Immature natural killer cell (primary cell): ENCODE measurements around the gene TCAP. TPM values are rescaled to one million over a fixed set of nuclear protein-coding genes. Genes with fewer than 3 reads are reported as not detected.
"Not testable (repeated sequence)": the region's sequence is repeated elsewhere in the genome, so short reads cannot be mapped to it uniquely, and the experiment has no call there.

Experiments used
- DNase-seq, 3 donors: peaks; one replicate each; pipeline ENCODE4 v3.0.0; 2022; ENCODE audit warnings: mixed read lengths in 1 of 3
- H3K27ac Mint-ChIP-seq, 6 donors: one replicate each; pipeline ENCODE4 v1.8.0; 2020; ENCODE audit warnings: mixed read lengths in 6 of 6, mild to moderate bottlenecking in 5 of 6, inconsistent platforms in 4 of 6, moderate library complexity in 3 of 6
- H3K27me3 Mint-ChIP-seq, 3 donors: one replicate each; pipeline ENCODE4 v1.8.0; 2020 to 2021; ENCODE audit warnings: low read depth in 3 of 3, mild to moderate bottlenecking in 3 of 3, mixed read lengths in 3 of 3, moderate library complexity in 3 of 3, inconsistent platforms in 1 of 3
- H3K36me3 Mint-ChIP-seq, 3 donors: one replicate each; pipeline ENCODE4 v1.8.0; 2020; ENCODE audit warnings: mixed read lengths in 3 of 3, inconsistent platforms in 2 of 3, mild to moderate bottlenecking in 2 of 3
- H3K4me1 Mint-ChIP-seq, 2 donors: one replicate each; pipeline ENCODE4 v1.8.0; 2020; ENCODE audit warnings: inconsistent platforms in 2 of 2, mild to moderate bottlenecking in 2 of 2, mixed read lengths in 2 of 2, moderate library complexity in 1 of 2
- H3K4me3 Mint-ChIP-seq, 5 donors: one replicate each; pipeline ENCODE4 v1.8.0; 2020; ENCODE audit warnings: mild to moderate bottlenecking in 5 of 5, mixed read lengths in 5 of 5, inconsistent platforms in 3 of 5, moderate library complexity in 3 of 5
- H3K9me3 Mint-ChIP-seq, 6 donors: one replicate each; pipeline ENCODE4 v1.8.0; 2020; ENCODE audit warnings: mild to moderate bottlenecking in 6 of 6, mixed read lengths in 6 of 6, inconsistent platforms in 4 of 6, moderate library complexity in 3 of 6
- polyA plus RNA-seq, 3 donors: library from polyadenylated mRNA; unstranded; fragments of 300-500 nt; fragmentation: Illumina TruSeq; gene quantifications; one replicate each; pipeline ENCODE4 v1.2.3, GENCODE V29; 2021

Gene TCAP
- polyA plus RNA-seq, 3 donors from 2014 or later = not detected

DNA sequence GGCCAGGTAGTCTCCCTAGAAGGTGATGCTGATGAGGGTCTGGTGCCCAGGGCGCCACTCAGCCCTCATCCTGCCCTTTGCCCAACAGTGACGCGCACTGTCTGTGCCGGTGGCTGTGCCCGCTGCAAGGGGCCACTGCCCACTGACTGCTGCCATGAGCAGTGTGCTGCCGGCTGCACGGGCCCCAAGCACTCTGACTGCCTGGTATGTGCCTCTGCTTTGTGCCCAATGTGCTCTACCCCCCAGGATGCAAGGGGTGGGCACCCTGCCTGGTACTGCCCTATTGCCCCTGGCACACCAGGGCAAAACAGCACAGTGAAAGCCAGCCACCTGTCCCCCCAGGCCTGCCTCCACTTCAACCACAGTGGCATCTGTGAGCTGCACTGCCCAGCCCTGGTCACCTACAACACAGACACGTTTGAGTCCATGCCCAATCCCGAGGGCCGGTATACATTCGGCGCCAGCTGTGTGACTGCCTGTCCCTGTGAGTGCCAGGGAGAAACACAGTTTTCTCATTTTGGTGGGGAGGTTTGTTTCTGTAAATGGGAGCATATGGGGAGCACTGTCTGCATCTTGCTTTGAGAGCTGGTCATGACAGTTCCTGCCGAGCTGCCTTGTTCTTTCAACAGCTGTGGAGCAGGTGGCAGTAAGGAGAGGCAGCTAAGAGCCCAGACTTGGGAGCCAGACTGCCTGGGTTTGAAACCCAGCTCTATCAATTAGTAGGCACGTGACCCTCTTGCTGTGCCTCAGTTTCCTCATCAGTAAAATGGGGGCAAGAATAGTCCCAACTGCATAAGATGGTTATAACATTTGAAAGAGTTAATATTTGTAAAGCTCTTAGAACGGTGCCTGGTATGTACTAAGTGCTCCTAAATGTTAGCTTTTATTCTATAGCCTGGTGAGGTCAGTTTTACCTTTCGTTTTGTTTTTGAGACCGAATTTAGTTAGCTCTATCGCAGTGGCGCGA is 45.1 kb downstream of the TCAP start:
- Mint-ChIP-seq H3K27me3 (peaks cover 0 to 4% (median 0%) of the 10 kb centered on the region in 3 donors), H3K4me3 (peak overlapping the region; percentile 85 to 97 (median 93)), H3K4me1 (peaks cover 66 to 67% of the 10 kb centered on the region in 2 donors), H3K27ac (peak overlapping the region; percentile 93 to 99 (median 96)), H3K36me3 (peaks cover 0 to 8% (median 7%) of the 10 kb centered on the region in 3 donors), H3K9me3 (no peaks in the 10 kb centered on the region)
- peak in 2 of 3 donors; percentile 19 to 28 for DNase-seq

- Mint-ChIP-seq H3K4me1 (peaks cover 63 to 67% of the 10 kb centered on the region in 2 donors), H3K27ac (peak overlapping the region; percentile 93 to 99 (median 96)), H3K4me3 (peak overlapping the region; percentile 32 to 94 (median 86))
- not testable (repeated sequence) for H3K27me3 Mint-ChIP-seq, H3K9me3 Mint-ChIP-seq, H3K36me3 Mint-ChIP-seq, DNase-seq
Measured at GRCh38 chr17:39711071-39711470, 45.9 kb downstream of the TCAP start.

DNA sequence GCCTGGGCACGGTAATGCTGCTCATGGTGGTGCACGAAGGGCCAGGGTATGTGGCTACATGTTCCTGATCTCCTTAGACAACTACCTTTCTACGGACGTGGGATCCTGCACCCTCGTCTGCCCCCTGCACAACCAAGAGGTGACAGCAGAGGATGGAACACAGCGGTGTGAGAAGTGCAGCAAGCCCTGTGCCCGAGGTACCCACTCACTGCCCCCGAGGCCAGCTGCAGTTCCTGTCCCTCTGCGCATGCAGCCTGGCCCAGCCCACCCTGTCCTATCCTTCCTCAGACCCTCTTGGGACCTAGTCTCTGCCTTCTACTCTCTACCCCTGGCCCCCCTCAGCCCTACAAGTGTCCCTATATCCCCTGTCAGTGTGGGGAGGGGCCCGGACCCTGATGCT is 46.7 kb downstream of the TCAP start:
- peak overlapping the region; percentile 82 to 99 (median 95) for H3K27ac Mint-ChIP-seq
- peaks cover 56 to 61% of the 10 kb centered on the region in 2 donors for H3K4me1 Mint-ChIP-seq
- H3K9me3 Mint-ChIP-seq = no peaks in the 10 kb centered on the region
- H3K4me3 Mint-ChIP-seq = peak overlapping the region; percentile 22 to 86 (median 63)
- H3K27me3 Mint-ChIP-seq = peaks cover 0 to 4% (median 0%) of the 10 kb centered on the region in 3 donors
- DNase-seq = no peak
- H3K36me3 Mint-ChIP-seq = peaks cover 0 to 8% (median 7%) of the 10 kb centered on the region in 3 donors

DNA sequence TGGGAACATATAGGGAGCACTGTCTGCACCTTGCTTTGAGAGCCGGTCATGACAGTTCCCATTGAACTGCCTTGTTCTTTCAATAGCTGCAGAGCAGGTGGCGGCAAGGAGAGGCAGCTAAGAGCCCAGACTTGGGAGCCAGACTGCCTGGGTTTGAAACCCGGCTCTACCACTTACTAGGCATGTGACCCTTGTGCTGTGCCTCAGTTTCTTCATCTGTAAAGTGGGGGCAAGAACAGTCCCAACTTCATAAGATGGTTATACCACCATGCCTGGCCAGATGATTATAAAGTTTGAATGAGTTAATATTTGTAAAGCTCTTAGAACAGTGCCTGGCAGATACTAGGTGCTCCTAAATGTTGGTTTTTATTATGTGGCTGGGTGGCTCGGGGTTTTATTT is 49.1 kb downstream of the TCAP start:
- H3K9me3 Mint-ChIP-seq = no peaks in the 10 kb centered on the region
- H3K36me3 Mint-ChIP-seq = peaks cover 7 to 23% (median 9%) of the 10 kb centered on the region in 3 donors
- peaks cover 33 to 37% of the 10 kb centered on the region in 2 donors for H3K4me1 Mint-ChIP-seq
- no peak for DNase-seq
- peak overlapping the region in 2 of 6 donors; percentile 26 to 40 for H3K27ac Mint-ChIP-seq
- no peak overlapping the region for H3K4me3 Mint-ChIP-seq
- H3K27me3 Mint-ChIP-seq = peaks cover 0 to 2% (median 0%) of the 10 kb centered on the region in 3 donors

DNA sequence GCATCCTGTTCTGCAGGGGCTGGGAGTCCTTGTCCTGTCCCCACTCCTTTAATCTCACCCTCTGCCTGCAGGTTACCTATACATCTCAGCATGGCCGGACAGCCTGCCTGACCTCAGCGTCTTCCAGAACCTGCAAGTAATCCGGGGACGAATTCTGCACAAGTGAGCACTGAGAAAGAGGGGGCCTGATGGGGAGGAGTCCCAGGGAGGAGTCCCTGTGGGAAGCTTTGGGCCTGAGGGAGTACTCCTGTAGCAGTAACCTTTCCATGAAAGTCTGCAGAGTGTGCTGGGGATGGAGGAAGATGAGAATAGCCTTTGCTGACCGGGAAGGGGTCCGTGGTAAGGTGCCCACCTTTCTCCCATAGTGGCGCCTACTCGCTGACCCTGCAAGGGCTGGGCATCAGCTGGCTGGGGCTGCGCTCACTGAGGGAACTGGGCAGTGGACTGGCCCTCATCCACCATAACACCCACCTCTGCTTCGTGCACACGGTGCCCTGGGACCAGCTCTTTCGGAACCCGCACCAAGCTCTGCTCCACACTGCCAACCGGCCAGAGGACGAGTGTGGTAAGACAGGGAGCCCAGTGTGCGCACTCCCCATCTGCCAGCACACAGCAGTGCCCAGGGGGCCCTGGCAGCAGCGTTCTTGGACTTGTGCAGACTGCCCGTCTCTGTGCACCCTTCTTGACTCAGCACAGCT is 50.4 kb downstream of the TCAP start:
- Mint-ChIP-seq H3K27ac (peak overlapping the region in 1 of 6 donors; percentile 40), H3K36me3 (peaks cover 7 to 23% (median 9%) of the 10 kb centered on the region in 3 donors), H3K27me3 (peaks cover 0 to 2% (median 0%) of the 10 kb centered on the region in 3 donors), H3K4me3 (no peak overlapping the region), H3K4me1 (peaks cover 20 to 24% of the 10 kb centered on the region in 2 donors), H3K9me3 (no peaks in the 10 kb centered on the region)
- DNase-seq = no peak

Other genes with a start within 250 kb of the TCAP start
- 10 to 100 TPM in 2 of 3 donors, 1 to 10 TPM in 1; 8.6 to 27.2 (median 12.0) TPM for gene MED1, start 214.1 kb upstream of the TCAP start, polyA plus RNA-seq
- 1 to 10 TPM in 2 of 3 donors, under 1 TPM in 1; 0.12 to 5.9 (median 1.7) TPM for gene CDK12, start 203.9 kb upstream of the TCAP start, polyA plus RNA-seq
- gene NEUROD2, start 57.4 kb upstream of the TCAP start, polyA plus RNA-seq = not detected
- gene PPP1R1B, start 38.4 kb upstream of the TCAP start, polyA plus RNA-seq = not detected
- 10 to 100 TPM; 45.1 to 88.6 (median 78.5) TPM for gene STARD3, start 28.2 kb upstream of the TCAP start, polyA plus RNA-seq
- gene PNMT, start 3.1 kb downstream of the TCAP start, polyA plus RNA-seq = 1 to 10 TPM in 2 of 3 donors, not detected in 1; 1.4 to 1.6 TPM
- 10 to 100 TPM; 24.0 to 47.1 (median 37.8) TPM for gene PGAP3, start 22.7 kb downstream of the TCAP start, polyA plus RNA-seq
- 10 to 100 TPM; 14.5 to 49.2 (median 25.2) TPM for gene ERBB2, start 34.7 kb downstream of the TCAP start, polyA plus RNA-seq
- gene MIEN1, start 65.2 kb downstream of the TCAP start, polyA plus RNA-seq = 100 to 1,000 TPM; 181 to 197 (median 181) TPM
- not detected for gene GRB7, start 72.6 kb downstream of the TCAP start, polyA plus RNA-seq
- gene IKZF3, start 199.0 kb downstream of the TCAP start, polyA plus RNA-seq = 10 to 100 TPM in 2 of 3 donors, 1 to 10 TPM in 1; 3.1 to 77.5 (median 15.7) TPM
- not detected for gene ZPBP2, start 202.9 kb downstream of the TCAP start, polyA plus RNA-seq